ENCODE measurements around the gene BCL7C.

The BCL7C gene

DNA sequence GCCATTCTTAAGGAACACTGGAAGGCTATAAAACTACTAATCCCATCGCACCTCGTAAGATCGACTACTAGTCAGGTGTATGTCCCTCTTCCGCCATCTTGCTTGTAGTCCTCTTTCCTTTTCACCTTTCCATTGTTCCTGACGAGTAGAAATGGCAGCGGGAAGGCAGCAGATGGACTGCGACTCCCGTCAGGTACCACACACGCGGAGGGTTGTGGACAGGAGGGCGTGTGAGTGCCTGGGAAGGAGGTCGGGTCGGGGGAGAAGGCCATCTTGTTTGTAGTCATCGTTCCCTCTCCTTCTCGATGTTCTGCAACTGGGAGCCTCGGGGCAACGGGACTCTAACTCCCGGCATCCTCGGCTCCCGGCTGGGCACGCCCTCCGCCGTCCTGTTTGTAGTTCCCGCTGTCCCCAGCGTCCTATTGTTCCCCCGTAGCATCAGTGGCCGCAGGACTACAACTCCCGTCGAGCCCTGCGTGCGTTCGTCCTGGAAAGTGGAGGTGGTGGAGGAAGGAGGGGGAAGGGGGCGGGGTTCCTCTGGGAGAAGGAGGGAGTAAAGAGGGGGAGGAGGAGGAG lies 29.2 kb upstream of the BCL7C start:
- peak; percentile 88 to 89 for DNase-seq (ENCODE audit: low read depth in 2 of 2)

DNA sequence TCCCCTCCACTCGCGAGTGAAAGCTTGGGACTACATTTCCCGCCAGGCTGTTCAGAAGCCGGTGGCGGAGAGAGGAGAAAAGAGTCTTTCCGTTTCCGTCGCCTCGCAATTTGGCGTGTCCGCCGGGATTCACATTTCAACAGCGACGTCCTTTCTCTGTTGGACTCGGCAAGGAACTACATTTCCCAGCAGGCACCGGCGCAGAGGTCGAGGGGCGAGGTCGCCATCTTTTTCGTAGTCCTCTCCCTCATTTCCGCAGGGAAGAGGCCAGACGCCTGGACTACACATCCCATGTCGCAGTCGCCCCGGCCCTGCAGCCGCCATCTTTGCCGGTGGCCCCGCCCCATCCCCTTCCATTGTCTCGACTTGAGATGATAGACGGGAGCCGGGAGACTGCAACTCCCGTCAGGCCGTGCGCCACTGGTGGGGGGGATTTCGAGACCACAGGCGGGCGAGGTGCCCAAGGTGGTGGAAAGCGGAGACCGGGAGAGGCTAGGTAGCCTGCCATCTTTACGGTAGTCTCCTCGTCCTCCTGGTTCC lies 28.6 kb upstream of the BCL7C start:
- peak; percentile 98 to 99 for DNase-seq (ENCODE audit: low read depth in 2 of 2)

DNA sequence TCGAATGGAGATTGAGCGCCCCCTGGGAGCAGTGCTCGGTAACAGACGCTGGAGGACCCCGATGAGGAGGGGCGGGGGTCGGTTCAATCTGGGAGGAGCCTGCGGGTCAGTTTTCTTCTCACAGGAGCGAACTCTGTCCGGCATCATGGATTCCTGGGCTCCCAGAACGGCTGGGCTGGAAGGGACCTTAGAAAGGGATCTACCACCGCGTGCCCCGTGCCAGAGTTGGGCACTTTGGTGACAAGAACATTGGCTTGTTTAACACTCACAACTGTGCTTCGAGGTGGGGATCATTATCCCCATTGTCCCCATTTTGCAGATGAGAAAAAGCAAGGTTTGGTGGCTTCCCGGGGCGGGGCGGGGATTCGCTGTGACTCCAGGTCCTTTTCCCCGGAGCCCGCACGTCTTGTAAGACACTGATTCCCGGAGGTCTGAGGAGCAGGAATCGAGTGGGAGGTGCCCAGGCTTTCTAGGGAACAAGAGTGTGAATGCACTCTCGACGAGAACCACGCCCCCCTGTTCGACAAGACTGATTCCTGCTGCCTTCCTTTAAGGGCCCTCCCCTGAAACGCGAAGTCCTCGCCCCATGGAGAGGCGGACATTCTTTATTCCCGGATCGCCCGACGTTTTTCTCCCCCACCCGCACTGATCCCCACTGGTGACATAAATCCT lies 28.0 kb upstream of the BCL7C start:
- DNase-seq (ENCODE audit: low read depth in 2 of 2), result peak; percentile 75 to 78

DNA sequence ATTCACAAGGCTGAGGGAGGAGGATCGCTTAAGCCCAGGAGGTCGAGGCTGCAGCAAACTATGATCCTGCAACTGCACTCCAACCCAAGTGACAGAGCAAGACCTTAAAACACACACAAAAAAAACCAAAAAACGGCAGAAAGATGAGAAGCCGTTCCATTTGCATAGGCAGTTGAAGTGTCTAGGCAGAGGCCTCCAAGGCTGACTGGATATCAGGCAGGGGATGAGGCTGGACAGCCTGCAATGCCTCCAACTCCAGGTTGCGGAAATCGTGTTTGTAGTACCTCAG lies 27.5 kb upstream of the BCL7C start:
- DNase-seq (ENCODE audit: low read depth in 2 of 2), result no peak

DNA sequence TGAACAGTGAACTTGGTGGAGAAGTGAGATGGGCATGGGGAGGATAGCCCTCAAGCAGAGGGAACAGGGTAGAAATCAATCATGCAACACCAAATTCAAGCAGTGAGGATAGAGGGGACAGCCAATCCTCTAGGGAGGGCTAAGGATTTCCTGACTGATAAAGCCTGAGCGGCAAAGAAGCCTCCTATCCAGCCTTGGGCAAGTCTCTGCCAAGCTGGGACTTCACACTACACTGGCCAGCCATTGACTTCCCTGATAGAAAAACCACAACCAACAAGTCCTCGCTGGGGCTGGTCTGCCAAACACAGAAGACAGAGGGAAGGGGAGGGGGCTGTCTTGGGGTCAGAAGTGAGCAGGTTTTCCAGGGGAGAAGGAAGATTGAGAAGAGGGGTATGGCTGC lies 27.0 kb upstream of the BCL7C start:
- no peak for DNase-seq (ENCODE audit: low read depth in 2 of 2)

DNA sequence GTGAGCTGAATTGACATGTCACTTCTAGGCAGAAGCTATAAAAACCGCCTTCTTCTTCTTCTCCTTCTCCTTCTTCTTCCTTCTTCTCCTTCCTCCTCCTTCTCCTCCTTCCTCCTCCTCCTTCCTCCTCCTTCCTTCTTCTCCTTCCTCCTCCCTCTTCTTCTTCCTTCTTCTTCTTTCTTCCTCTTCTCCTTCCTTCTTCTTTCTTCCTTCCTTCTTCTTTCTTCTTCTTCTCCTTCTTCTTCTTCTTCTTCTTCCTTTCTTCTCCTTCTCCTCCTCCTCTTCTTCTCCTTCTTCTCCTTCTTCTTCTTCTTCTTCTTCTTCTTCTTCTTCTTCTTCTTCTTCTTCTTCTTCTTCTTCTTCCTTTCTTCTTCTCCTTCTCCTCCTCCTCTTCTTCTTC lies 24.7 kb upstream of the BCL7C start:
- DNase-seq (ENCODE audit: low read depth in 2 of 2), result no peak

DNA sequence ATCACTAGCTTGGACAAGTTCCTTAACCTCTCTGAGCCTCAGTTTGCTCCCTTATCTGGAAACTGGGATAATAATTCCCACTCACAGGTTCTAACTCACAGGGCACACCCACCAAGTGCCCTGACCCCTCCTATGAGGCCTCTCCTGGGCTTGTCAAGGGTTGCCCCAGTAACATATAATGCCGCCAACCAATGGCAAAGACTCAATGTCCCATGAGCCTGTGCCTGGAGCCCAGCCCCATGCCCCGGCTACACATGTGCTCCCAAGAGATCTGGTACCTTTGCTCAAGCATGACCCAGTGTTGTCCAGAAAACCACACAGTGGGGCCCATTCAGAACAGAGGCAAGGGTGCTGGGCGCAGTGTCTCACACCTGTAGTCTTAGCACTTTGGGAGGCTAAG lies 21.0 kb upstream of the BCL7C start:
- no peak for DNase-seq (ENCODE audit: low read depth in 2 of 2)

DNA sequence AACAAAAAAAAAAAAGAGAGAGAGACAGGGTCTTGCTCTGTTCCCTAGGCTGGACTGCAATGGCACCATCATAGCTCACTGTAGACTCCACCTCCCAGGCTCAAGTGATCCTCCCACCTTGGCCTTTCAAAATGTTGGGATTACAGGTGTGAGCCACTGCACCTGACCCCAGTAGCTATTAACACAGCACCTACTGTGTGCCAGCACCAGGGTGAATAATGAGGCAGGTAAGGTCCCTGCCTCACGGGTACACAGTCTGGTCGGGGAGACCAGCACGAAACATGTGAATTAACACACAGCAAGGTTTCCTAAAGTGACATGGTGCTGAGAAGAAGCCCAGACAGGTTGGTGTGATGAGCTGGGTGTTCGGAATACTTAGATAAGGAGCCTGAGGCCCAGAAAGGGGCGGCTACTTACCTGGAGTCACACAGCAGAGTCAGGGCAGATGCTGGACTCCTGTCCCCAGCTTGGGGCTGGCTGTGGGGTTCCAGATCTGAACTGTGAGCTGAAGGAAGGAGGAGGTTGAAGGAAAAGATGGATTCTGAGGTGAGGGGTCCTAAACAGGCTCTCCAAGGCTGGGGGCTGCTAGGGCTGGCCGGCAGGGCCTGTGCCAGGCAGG lies 19.0 kb upstream of the BCL7C start:
- no peak for DNase-seq (ENCODE audit: low read depth in 2 of 2)

DNA sequence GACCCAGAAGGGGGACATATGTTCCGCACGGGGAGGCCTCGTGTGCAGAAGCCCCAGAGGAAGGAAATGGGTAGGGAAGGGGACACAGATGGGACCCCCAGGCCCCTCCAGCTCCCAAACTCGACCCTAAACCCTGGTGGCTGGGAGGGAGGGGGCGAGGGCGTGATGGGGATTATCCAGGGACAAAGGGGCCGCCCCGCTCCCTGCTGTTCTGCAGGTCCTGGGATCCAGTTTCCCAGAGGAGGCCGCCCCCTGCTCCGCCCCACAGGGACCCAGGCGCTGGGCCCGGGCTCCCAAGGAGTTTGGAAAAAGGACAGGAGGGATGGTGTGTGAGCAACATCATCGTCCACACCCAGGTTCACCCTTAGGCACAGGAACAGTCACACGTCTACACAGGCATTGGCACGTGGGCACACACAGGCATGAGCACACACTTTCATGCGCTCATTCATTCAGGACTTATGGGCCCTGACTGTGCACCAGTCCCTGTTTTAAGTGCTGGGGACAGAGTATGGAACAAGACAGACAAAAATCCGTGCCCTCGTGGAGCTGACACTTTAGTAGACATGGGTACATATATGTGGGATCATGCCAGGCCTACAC lies 16.7 kb upstream of the BCL7C start:
- DNase-seq (ENCODE audit: low read depth in 2 of 2), result no peak

DNA sequence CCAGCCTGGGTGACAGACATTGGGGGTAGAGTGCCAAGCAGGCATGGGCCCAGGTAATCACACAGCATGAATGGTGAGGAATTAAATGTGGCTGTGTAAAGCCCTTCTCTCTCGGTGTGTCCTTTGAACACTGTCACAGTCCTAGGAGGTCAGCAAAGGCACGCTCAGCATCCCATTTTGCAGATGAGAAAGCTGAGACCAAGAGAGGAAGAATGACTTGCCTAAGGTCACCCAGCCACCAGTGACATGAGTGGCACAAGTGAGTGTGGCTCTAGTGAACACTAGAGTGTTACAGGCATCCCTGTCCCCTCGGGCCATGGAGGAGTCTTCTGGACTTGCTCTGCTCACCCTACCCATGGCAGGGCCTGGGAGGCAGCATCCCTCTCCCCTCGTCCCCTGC lies 13.2 kb upstream of the BCL7C start:
- DNase-seq (ENCODE audit: low read depth in 2 of 2), result no peak

DNA sequence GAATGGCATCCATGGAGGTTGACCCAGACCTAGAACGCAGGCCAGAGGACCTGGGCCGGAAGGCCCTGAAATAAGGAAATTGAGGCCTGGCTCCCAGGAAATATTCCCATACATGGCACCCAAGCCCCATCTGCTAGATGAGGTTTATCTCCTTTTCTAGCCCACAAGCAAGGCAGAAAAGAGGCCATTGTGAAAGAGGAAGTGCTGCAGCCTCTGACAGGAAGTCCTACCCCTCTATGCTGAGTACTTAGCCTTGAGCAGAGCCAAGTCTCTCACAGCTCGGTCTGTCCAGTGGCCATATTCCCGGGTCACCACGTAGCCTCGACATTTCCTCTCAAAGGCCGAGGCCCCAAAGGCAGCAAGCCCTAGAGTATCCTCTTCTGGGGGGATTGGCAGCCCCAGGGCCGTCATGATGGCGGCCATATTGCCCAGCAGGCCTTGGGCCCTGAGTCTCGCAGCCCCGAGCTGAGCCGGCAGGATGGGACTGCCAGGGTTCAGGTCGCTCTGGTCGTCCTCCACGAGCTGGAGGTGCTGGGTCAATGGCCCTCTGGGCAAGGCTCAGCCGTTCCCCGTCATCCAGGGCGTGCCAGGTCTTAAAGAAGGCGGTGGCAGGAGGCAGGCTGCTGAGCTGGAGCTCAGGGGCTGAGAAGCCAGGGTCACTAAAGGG lies 10.4 kb upstream of the BCL7C start:
- no peak for DNase-seq (ENCODE audit: low read depth in 2 of 2)

DNA sequence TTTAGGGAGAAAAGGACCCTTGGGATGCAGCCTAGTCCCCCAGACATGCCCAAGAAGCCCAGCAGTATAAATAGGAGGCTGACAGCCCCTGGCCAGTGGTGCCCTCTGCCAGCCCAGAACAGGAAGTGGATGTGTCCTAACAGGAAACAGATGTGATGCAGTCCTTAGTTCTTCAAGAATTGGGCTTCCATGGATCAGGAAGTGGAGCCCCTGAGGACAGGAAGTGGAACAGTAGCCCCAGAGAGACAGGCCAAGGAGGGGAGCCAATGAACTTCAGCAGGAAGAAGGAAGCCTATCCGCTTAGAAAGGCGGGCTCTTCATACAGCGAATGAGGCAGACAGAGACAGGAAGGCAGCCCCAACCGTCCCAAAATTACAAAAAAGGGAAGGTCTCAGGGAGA lies 9.7 kb upstream of the BCL7C start:
- no peak for DNase-seq (ENCODE audit: low read depth in 2 of 2)

DNA sequence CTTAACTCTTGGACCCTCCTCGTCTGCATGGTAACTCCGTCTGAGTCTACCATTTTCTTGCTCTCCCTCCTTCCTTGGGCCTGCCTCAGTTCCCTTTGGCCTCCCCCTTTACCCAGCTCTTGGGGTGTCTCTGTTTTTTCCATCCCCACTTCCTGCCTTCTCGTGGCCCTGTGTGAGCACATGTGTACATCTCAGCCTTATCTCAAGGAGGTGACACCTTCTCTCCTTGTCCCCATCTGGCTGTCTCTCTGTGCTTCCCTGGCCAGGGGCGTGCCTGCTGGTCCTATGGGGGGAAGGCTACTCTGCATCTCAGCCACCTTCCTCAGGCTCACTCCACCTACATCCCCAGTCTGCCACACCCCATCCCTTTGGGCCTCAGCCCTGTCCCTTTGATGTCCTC lies 9.1 kb upstream of the BCL7C start:
- no peak for DNase-seq (ENCODE audit: low read depth in 2 of 2)

DNA sequence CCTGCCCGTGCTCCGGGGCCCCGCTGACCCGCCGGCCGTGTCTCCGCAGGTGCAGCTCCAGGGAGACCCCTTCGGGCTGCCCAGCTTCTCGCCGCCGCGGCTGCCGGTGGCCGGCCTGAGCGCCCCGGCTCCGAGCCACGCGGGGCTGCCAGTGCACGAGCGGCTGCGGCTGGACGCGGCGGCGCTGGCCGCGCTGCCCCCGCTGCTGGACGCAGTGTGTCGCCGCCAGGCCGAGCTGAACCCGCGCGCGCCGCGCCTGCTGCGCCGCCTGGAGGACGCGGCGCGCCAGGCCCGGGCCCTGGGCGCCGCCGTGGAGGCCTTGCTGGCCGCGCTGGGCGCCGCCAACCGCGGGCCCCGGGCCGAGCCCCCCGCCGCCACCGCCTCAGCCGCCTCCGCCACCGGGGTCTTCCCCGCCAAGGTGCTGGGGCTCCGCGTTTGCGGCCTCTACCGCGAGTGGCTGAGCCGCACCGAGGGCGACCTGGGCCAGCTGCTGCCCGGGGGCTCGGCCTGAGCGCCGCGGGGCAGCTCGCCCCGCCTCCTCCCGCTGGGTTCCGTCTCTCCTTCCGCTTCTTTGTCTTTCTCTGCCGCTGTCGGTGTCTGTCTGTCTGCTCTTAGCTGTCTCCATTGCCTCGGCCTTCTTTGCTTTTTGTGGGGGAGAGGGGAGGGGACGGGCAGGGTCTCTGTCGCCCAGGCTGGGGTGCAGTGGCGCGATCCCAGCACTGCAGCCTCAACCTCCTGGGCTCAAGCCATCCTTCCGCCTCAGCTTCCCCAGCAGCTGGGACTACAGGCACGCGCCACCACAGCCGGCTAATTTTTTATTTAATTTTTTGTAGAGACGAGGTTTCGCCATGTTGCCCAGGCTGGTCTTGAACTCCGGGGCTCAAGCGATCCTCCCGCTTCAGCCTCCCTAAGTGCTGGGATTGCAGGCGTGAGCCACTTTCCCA lies 8.4 kb upstream of the BCL7C start:
- DNase-seq (ENCODE audit: low read depth in 2 of 2), result no peak

DNA sequence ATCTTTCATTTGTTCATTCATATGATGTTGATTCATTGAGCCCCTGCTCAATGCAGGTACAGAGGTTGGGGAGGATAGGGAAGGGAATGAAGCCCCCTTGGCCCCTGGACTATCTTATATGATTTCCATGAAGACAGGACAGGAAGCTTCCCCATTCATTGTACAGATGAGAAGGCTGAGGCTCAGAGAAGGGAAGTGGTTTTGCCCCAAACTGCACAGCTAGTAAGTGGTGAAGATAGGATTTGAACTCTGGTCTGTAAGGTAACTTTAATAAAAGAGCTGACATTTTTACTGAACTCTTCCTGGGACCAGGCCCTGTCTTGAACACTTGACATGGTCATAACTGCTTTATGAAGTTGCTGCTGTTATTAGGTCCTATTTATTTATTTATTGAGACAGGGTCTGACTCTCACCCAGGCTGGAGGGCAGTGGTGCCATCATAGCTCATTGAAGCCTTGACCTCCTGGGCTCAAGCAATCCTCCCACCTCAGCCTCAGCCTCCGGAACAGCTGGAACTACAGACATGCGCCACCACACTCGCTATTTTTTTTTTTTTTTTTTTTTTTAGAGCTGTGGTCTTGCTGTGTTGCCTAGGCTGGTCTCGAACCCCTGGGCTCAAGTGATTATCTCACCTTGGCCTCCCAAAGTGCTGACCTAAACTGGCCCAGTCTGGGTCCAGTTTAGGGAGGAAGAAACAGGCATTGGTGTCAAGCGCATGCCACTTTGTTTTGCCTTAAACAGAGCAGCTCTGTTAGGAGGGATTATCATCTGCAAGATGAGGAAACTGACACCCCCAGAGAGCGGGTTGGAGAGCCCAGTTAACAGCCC lies 7.5 kb upstream of the BCL7C start:
- DNase-seq (ENCODE audit: low read depth in 2 of 2), result no peak

DNA sequence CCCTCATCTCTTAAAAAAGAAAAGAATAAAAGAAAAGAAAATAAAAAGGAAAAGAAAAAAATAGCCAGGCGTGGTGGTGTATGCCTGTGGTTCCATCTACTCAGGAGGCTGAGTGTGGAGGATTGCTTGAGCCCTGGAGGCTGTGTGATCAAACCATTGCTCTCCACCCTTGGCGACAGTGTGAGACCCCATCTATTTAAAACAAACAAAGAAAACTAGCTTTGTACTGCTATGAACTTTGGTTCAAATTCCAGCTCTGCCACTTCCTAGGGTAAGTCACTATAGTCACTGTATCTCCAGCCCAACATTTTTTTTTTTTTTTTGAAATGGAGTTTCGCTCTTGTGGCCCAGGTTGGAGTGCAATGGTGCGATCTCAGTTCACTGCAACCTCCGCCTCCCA lies 6.7 kb upstream of the BCL7C start:
- DNase-seq (ENCODE audit: low read depth in 2 of 2), result no peak

DNA sequence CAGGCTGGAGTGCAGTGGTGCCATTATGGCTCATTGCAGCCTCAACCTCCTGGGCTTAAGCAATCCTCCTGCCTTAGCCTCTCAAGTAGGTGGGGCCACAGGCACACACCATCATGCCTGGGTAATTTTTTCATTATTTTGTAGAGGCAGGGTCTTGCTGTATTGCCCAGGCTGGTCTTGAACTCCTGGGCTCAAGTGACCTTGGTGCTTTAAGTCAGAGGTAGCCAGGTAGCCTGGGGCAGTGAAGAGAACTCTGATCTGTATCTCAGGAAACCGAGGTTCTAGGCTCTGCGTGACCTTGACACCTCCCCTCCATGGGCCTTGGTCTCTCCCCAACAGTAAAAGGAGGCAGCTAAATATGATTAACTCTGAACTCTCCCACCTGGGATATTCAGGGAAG lies 5.9 kb upstream of the BCL7C start:
- no peak for DNase-seq (ENCODE audit: low read depth in 2 of 2)

DNA sequence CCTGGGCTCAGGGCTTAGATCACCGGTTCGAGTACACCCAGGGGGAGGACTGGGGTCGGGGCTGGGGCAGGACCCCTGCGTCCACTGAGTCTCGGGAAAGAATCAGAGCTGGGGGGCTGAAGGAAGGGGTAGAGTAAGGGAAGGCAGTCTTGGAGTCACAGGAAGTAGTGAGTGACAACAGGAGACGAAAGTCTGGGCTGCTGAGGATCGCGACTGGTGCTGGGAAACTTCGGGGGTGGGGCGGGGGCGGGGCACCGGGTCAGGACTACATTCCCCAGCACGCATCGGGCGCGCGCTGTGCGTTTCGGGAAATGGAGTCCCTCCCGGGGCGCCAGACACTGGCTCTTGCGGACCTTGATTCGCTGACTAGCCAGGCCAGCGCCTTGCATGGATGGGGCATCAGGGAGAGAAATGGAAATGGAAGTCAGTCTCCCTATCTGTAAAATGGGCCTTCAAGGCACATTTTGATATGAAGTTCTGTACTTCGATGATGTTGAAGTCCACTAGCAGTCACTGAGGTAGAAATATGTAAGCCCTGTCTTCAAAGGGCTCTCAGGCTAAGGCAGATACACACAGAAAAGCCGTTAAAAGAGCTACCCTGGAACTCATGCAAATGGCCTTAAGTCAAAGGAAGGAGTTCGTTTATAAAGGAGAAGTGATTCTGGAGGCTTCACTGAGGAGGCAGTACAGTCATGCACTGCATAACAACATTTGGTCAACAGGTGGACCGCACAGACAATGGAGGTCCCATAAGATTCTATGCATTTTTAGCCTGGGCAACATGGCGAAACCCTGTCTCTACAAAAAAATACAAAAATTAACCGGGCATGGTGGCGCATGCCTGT lies 3.2 kb upstream of the BCL7C start:
- peak; percentile 53 to 55 for DNase-seq (ENCODE audit: low read depth in 2 of 2)

DNA sequence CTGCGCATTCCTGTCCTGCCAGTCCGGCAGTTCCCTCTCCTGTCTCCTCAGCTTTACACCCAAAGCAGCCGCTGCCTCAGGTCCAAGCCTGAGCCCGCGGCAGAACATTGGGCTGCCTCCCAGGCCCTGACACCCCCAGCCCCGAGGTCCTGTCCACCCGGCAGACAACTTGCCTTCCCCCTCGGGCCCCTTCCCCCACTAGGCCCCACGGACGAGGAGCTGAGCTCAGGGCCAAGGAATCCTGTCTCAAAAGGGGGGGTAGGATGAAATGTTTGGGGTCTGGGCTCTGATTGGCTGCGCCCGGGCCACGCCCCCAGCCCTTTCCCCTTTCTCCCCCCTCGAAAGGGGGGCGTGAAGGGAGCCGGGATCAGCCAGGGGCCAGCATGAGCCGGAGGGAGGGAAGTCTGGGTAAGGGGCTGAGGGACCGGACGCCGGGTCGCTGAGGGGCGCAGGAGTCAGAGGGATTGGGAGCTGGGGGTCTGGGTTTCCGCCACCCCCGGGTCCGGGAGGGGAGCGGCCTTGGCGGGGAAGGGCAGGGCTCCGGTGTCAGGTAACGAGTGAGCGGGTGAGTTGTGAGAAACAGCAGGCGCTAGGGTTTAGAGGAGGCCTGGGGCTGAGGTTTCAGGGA lies 2.5 kb upstream of the BCL7C start, which contains the start of gene CTF1:
TSS of gene CTF1 (plus strand) at position 354 of the 628 bp plus-strand sequence. CDS start at position 384, 30 bp downstream.
- DNase-seq (ENCODE audit: low read depth in 2 of 2), result no peak

Data from stimulated activated CD8-positive, alpha-beta memory T cell treated with anti-CD3 and anti-CD28 coated beads, Interleukin-2, amount 100 ng/mL, for 1 hour (primary cell).